Parathyroid adenoma (tissue), 2 donors: ENCODE results near the gene TTC28.

Experiments
- H2AFZ ChIP-seq: fragments of 300-600 bp; sonication (generic); one replicate; pipeline ENCODE4 v1.7.0; 2017; ENCODE audit warnings: antibody characterized with exemption, mild to moderate bottlenecking
- H3K27ac ChIP-seq: fragments of 300-600 bp; sonication (generic); one replicate; pipeline ENCODE4 v1.7.0; 2017
- H3K27me3 ChIP-seq: fragments of 300-600 bp; sonication (generic); one replicate; pipeline ENCODE4 v1.7.0; 2017; ENCODE audit warnings: low read length; ENCODE audit not compliant: control insufficient read depth, insufficient read depth
- H3K36me3 ChIP-seq: fragments of 300-600 bp; sonication (generic); one replicate; pipeline ENCODE4 v1.7.0; 2017; ENCODE audit warnings: low read length; ENCODE audit not compliant: control insufficient read depth, insufficient read depth
- H3K4me1 ChIP-seq: fragments of 300-600 bp; sonication (generic); one replicate; pipeline ENCODE4 v1.7.0; 2017; ENCODE audit warnings: control low read depth
- H3K4me2 ChIP-seq: fragments of 300-600 bp; sonication (generic); one replicate; pipeline ENCODE4 v1.7.0; 2017; ENCODE audit warnings: low read length
- H3K4me3 ChIP-seq: fragments of 300-600 bp; sonication (generic); one replicate; pipeline ENCODE4 v1.7.0; 2017; ENCODE audit warnings: low read depth, low read length
- H3K79me2 ChIP-seq: fragments of 300-600 bp; sonication (generic); one replicate; pipeline ENCODE4 v1.7.0; 2017; ENCODE audit warnings: control low read depth
- H3K9ac ChIP-seq: fragments of 300-600 bp; sonication (generic); one replicate; pipeline ENCODE4 v1.7.0; 2017; ENCODE audit warnings: mild to moderate bottlenecking
- H3K9me3 ChIP-seq: fragments of 300-600 bp; sonication (generic); one replicate; pipeline ENCODE4 v1.7.0; 2017; ENCODE audit warnings: low read length; ENCODE audit not compliant: control insufficient read depth
- TF ChIP-seq, protein P1 (sequence below): fragments of 300-600 bp; sonication (generic); IDR thresholded peaks from one replicate; pipeline ENCODE4 v1.7.0; 2017; ENCODE audit warnings: antibody characterized with exemption, mild to moderate bottlenecking
- donor health status: primary hyperparathyroidism.

TTC28 gene

GRCh38 chr22:28424427-28425080, 255.1 kb downstream of the TTC28 start:
- Histone ChIP-seq H3K27ac (no peak overlapping the region), H3K9me3 (no peaks in the 10 kb centered on the region), H3K4me1 (peaks cover 2% of the 10 kb centered on the region), H3K27me3 (no peaks in the 10 kb centered on the region), H2AFZ (no peak overlapping the region), H3K4me2 (no peak overlapping the region), H3K4me3 (no peak overlapping the region), H3K9ac (no peak overlapping the region), H3K36me3 (no peaks in the 10 kb centered on the region), H3K79me2 (no peaks in the 10 kb centered on the region)
- TF ChIP-seq, protein P1, sequence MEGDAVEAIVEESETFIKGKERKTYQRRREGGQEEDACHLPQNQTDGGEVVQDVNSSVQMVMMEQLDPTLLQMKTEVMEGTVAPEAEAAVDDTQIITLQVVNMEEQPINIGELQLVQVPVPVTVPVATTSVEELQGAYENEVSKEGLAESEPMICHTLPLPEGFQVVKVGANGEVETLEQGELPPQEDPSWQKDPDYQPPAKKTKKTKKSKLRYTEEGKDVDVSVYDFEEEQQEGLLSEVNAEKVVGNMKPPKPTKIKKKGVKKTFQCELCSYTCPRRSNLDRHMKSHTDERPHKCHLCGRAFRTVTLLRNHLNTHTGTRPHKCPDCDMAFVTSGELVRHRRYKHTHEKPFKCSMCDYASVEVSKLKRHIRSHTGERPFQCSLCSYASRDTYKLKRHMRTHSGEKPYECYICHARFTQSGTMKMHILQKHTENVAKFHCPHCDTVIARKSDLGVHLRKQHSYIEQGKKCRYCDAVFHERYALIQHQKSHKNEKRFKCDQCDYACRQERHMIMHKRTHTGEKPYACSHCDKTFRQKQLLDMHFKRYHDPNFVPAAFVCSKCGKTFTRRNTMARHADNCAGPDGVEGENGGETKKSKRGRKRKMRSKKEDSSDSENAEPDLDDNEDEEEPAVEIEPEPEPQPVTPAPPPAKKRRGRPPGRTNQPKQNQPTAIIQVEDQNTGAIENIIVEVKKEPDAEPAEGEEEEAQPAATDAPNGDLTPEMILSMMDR, result no peak

GRCh38 chr22:28419919-28420318, 259.7 kb downstream of the TTC28 start:
- Histone ChIP-seq H3K4me2 (no peak overlapping the region), H3K79me2 (no peaks in the 10 kb centered on the region), H3K9me3 (no peaks in the 10 kb centered on the region), H3K4me1 (peaks cover 2% of the 10 kb centered on the region), H3K27ac (no peak overlapping the region), H3K4me3 (no peak overlapping the region), H3K27me3 (no peaks in the 10 kb centered on the region), H2AFZ (no peak overlapping the region), H3K36me3 (no peaks in the 10 kb centered on the region), H3K9ac (no peak overlapping the region)
- TF ChIP-seq, protein P1, result no peak

DNA sequence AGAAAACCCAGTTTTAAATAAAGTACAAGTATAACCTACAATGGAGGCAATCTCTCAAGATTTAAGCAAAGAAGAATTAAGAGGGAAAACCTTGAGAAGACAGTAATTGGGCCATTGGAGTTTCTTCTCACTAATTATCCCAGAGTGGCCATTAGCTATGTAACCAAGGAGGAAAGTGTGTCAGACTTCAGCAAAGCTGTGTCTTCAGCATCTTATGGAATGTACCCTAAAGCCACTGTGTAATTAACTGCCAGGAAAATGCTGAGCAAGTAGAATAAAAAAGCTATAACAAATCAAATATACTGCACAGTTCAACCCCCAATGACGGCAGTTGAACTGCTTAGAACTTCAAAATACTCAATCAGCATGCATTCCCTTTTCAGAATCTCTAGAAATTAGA, 261.6 kb downstream of the TTC28 start:
- peaks cover 2% of the 10 kb centered on the region for H3K4me1 ChIP-seq
- no peaks in the 10 kb centered on the region for H3K79me2 ChIP-seq
- no peak overlapping the region for H3K4me2 ChIP-seq
- no peak overlapping the region for H3K9ac ChIP-seq
- H3K27me3 ChIP-seq, result no peaks in the 10 kb centered on the region
- H3K9me3 ChIP-seq, result no peaks in the 10 kb centered on the region
- no peaks in the 10 kb centered on the region for H3K36me3 ChIP-seq
- TF ChIP-seq, protein P1, result no peak
- no peak overlapping the region for H3K27ac ChIP-seq
- H3K4me3 ChIP-seq, result no peak overlapping the region
- H2AFZ ChIP-seq, result no peak overlapping the region

- no peaks in the 10 kb centered on the region for H3K79me2 ChIP-seq
- no peak overlapping the region for H3K4me3 ChIP-seq
- H3K9ac ChIP-seq, result no peak overlapping the region
- no peaks in the 10 kb centered on the region for H3K27me3 ChIP-seq
- H3K9me3 ChIP-seq, result no peaks in the 10 kb centered on the region
- no peak overlapping the region for H3K4me2 ChIP-seq
- TF ChIP-seq, protein P1, result no peak
- no peaks in the 10 kb centered on the region for H3K36me3 ChIP-seq
- no peak overlapping the region for H3K27ac ChIP-seq
- H3K4me1 ChIP-seq, result peaks cover 2% of the 10 kb centered on the region
- H2AFZ ChIP-seq, result no peak overlapping the region
Observed at GRCh38 chr22:28417431-28417830, 262.2 kb downstream of the TTC28 start.

GRCh38 chr22:28414913-28415312, 264.7 kb downstream of the TTC28 start:
- no peak overlapping the region for H3K9ac ChIP-seq
- H3K4me2 ChIP-seq, result no peak overlapping the region
- H3K4me3 ChIP-seq, result no peak overlapping the region
- no peaks in the 10 kb centered on the region for H3K9me3 ChIP-seq
- H3K79me2 ChIP-seq, result no peaks in the 10 kb centered on the region
- no peak overlapping the region for H2AFZ ChIP-seq
- peaks cover 6% of the 10 kb centered on the region for H3K4me1 ChIP-seq
- H3K27ac ChIP-seq, result no peak overlapping the region
- H3K36me3 ChIP-seq, result no peaks in the 10 kb centered on the region
- TF ChIP-seq, protein P1, result no peak
- no peaks in the 10 kb centered on the region for H3K27me3 ChIP-seq
